Heart left ventricle (tissue), 16 donors: ENCODE measurements around the gene ELMO3. TPM values are rescaled to one million over a fixed set of nuclear protein-coding genes. Genes with fewer than 3 reads are reported as not detected.

ENCODE experiments used
- ATAC-seq, 4 donors: fragments of 200-7000 bp; cut with Tn5 transposase; one replicate each; pipeline ENCODE4 v1.9.1; 2020 to 2022; ENCODE audit warnings: moderate library complexity in 4 of 4, mild to moderate bottlenecking in 3 of 4, moderate number of reproducible peaks in 1 of 4
- DNase-seq, 5 donors: peaks; one replicate each; pipeline ENCODE4 v3.0.0-alpha.2; 2020
- H3K27ac ChIP-seq, 12 donors: fragments of 200-600 bp; sonication (generic) in 4 of 12; one replicate each; pipeline versions ENCODE4 v1.5.0 to v1.8.0; 2016 to 2022; ENCODE audit warnings: mild to moderate bottlenecking in 2 of 12
- H3K27me3 ChIP-seq, 9 donors: fragments of 200-600 bp; sonication (generic) in 2 of 9; one replicate each; pipeline versions ENCODE4 v1.5.1 to v1.8.0; 2016 to 2022; ENCODE audit warnings: mild to moderate bottlenecking in 3 of 9
- H3K36me3 ChIP-seq, 9 donors: fragments of 200-600 bp; sonication (generic) in 2 of 9; one replicate each; pipeline versions ENCODE4 v1.5.0 to v1.8.0; 2018 to 2022; ENCODE audit warnings: mild to moderate bottlenecking in 2 of 9
- H3K4me1 ChIP-seq, 12 donors: fragments of 200-600 bp; sonication (generic) in 4 of 12; one replicate each; pipeline versions ENCODE4 v1.5.0 to v1.8.0; 2016 to 2022; ENCODE audit warnings: mild to moderate bottlenecking in 3 of 12
- H3K4me3 ChIP-seq, 12 donors: fragments of 200-600 bp; sonication (generic) in 4 of 12; one replicate each; pipeline versions ENCODE4 v1.5.0 to v1.8.0; 2017 to 2022; ENCODE audit warnings: mild to moderate bottlenecking in 9 of 12, moderate library complexity in 4 of 12
- H3K9me3 ChIP-seq, 12 donors: fragments of 200-600 bp; sonication (generic) in 4 of 12; one replicate each; pipeline versions ENCODE4 v1.5.0 to v1.8.0; 2016 to 2022; ENCODE audit warnings: mild to moderate bottlenecking in 1 of 12
- POLR2A ChIP-seq, 2 donors: fragments of 450-650 bp; IDR thresholded peaks; one replicate each; pipeline ENCODE4 v1.6.1; 2017; ENCODE audit warnings: antibody characterized with exemption in 2 of 2, mild to moderate bottlenecking in 2 of 2, moderate library complexity in 2 of 2
- WGBS, 4 donors: extraction: QIAGEN DNeasy Blood & Tissue Kit in 2 of 4; methylation state at CpG; one replicate each; pipeline versions ENCODE4 v1.1.5 to v1.1.7; 2013 to 2018; 5-methylcytosine and 5-hydroxymethylcytosine counted together
- intact Hi-C, 10 donors: fragments of 100-400 bp; cut with DNase I; formaldehyde crosslinking; loops; one replicate each; pipeline versions ENCODE4 v1.11.1 to v1.14.2; 2022
- polyA plus RNA-seq, 2 donors: library from polyadenylated mRNA; stranded (reverse); fragments of 200-250 nt; gene quantifications; one replicate each; pipeline ENCODE4 v1.2.3, GENCODE V29; 2013
- total RNA-seq, 9 donors: library from RNA; depleted of rRNA in 2 of 9; stranded (reverse); fragments of >200 nt in 2 of 9; fragmentation: NEBNext Ultra II Directional in 3 of 9; extraction: Animal tissue kit (Norgen Biotek cat#: 25700) in 3 of 9; gene quantifications; one replicate each; pipeline versions ENCODE4 v1.1.0 to v1.2.4, GENCODE V29; 2016 to 2023
- TF ChIP-seq, protein P1 (sequence below), 12 donors: fragments of 200-600 bp; sonication (generic) in 4 of 12; IDR thresholded peaks; one replicate each; pipeline versions ENCODE4 v1.5.0 to v1.8.0; 2018 to 2022; ENCODE audit warnings: antibody characterized with exemption in 12 of 12, mild to moderate bottlenecking in 5 of 12
- donor health status: ischemic (EF 13 %, LVEDD 7.1; RV severe dilation, severe dysfunction).
- donor health status: healthy with polysubstance abuse.
- donor health status: DM: no; HTN: yes; CAD: no.
- donor health status: DM: no; HTN: no; CAD: no.
- donor health status: ischemic (EF 25% LVEDD 6.9; RV normal size, moderate dysfunction).
- donor health status: ischemic (EF 25% LVEDD 5.7; RV mildly dilated, moderate dysfunction).
- donor health status: healthy.
- donor health status: DM: yes; HTN: yes; CAD: no.
- donor health status: ischemic (EF 35%, LVEDD 5.7; RV mildly dilated, moderate dysfunction).
- donor health status: nonischemic (EF 11% LVEDD 7.7; RV severe dilation, severe dysfunction).
- donor health status: DM: yes; HTN: yes; CAD: no.
- donor health status: PGD.
- donor health status: ischemic (EF 29% LVEDD 5.4; RV normal size, mild dysfunction).
- donor health status: nonischemic (EF 23%, LVEDD 6.1; RV moderate dilation, normal function).

ELMO3 gene
- total and polyA plus RNA-seq, 11 donors: 0.32 to 1.8 (median 0.68) TPM

DNA sequence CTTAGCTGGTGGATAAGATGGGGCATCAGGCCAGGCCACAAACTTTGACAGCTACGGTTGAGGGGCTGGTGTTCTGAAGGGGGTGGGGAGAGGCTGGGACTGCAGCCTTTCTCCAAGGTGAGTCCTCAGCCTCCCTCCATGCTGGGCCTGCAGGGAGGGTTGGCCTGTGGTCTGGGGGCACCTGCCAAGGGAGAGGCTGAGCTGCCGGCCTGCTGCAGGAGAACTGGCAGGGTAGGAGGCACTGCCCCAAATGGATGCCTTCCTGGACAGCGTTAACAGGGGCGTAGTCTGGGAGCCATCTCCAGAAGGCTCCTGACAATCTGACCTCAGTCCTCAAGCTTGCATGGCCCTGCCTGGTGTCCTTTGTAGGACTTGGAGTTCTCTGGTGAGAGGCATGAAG lies 5.1 kb downstream of the ELMO3 start:
- WGBS, 4 donors: 76 to 82% (median 80%) methylated on average over 4 of the region's 4 CpGs
- intact Hi-C loops: no loop called here
- no peak overlapping the region for H3K27ac ChIP-seq
- ATAC-seq (no peak), DNase-seq (peak in 1 of 5 donors; percentile 45)
- no peaks in the 10 kb centered on the region for H3K27me3 ChIP-seq
- no peak overlapping the region for H3K4me3 ChIP-seq
- H3K4me1 ChIP-seq: peaks cover 0 to 4% (median 0%) of the 10 kb centered on the region in 12 donors
- H3K9me3 ChIP-seq: no peaks in the 10 kb centered on the region
- peaks cover 0 to 42% (median 22%) of the 10 kb centered on the region in 9 donors for H3K36me3 ChIP-seq
- TF ChIP-seq, protein P1, sequence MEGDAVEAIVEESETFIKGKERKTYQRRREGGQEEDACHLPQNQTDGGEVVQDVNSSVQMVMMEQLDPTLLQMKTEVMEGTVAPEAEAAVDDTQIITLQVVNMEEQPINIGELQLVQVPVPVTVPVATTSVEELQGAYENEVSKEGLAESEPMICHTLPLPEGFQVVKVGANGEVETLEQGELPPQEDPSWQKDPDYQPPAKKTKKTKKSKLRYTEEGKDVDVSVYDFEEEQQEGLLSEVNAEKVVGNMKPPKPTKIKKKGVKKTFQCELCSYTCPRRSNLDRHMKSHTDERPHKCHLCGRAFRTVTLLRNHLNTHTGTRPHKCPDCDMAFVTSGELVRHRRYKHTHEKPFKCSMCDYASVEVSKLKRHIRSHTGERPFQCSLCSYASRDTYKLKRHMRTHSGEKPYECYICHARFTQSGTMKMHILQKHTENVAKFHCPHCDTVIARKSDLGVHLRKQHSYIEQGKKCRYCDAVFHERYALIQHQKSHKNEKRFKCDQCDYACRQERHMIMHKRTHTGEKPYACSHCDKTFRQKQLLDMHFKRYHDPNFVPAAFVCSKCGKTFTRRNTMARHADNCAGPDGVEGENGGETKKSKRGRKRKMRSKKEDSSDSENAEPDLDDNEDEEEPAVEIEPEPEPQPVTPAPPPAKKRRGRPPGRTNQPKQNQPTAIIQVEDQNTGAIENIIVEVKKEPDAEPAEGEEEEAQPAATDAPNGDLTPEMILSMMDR (IDR thresholded peaks at IDR 0.05): no peak
- TF ChIP-seq POLR2A (IDR thresholded peaks at IDR 0.05): no peak

DNA sequence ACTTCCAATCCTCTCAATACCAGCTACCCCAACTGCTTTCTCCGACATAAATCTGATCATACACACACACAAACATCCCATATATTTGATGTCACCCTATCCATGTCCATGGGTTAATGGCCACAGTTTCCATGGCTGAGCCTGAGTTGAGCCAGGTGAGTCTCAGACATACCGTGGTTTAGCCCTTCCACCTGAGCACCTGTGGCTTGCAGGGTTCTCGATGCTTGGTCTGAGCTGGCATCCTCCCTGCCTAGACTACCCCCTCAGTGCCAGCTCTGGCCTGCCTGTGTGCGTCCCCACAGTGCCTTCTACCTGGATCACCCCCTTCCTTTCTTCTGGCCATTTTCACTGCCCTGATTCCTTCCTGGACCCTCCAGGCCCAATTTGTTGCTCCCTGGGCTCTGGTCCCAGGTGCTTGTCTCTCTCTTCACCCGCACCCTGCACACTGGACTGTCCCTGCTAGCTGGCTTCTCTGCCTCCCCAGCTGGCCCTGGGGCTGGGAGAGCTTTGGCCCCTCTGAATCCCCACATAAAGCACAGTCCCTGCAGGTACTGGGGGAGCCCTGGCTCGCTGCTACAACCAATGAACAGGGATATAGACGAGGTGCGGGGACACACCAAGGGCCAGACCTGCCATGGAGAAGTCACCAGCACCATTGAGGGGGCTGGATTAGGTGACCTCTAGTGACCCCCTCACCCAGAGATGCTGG lies 7.4 kb downstream of the ELMO3 start:
- DNase-seq (no peak), ATAC-seq (no peak)
- Histone ChIP-seq H3K4me1 (no peaks in the 10 kb centered on the region), H3K36me3 (peaks cover 0 to 33% (median 21%) of the 10 kb centered on the region in 9 donors), H3K9me3 (no peaks in the 10 kb centered on the region), H3K27me3 (no peaks in the 10 kb centered on the region), H3K27ac (no peak overlapping the region), H3K4me3 (no peak overlapping the region)
- 92 to 97% (median 95%) methylated on average over 8 of the region's 8 CpGs for WGBS, 4 donors
- no peak for TF ChIP-seq POLR2A (IDR thresholded peaks at IDR 0.05)
- TF ChIP-seq, protein P1 (IDR thresholded peaks at IDR 0.05): no peak
- intact Hi-C loops: no loop called here

DNA sequence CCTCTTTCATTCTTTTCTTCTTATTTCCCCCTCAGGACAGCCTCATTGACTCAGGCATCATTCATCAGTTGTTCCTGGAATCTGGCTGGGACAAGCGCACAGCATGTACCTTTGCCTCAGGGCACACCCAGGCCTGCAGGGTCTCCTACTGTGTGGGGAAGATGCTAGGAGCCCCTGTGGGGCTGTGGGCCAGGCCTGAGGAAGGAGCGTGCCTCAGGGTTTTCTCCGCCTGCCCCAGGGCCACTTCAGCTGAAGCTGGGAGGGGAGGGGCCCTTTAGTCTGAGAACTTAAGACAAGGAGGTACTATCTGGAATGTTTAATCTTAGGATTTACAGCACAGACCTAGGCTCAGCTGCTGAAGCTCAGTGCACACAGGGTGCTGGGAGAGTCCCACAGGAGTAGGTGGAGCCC lies 7.9 kb downstream of the ELMO3 start:
- ATAC-seq: no peak

More for the DNA sequence above, 7.9 kb downstream of the ELMO3 start:
- no peak overlapping the region for H3K4me3 ChIP-seq
- no peak overlapping the region for H3K27ac ChIP-seq
- peak in 1 of 5 donors; percentile 27 for DNase-seq
- H3K27me3 ChIP-seq: no peaks in the 10 kb centered on the region
- TF ChIP-seq POLR2A (IDR thresholded peaks at IDR 0.05): no peak
- TF ChIP-seq, protein P1 (IDR thresholded peaks at IDR 0.05): no peak
- H3K36me3 ChIP-seq: peaks cover 0 to 28% (median 16%) of the 10 kb centered on the region in 9 donors
- intact Hi-C loops: no loop called here
- no peaks in the 10 kb centered on the region for H3K9me3 ChIP-seq
- no peaks in the 10 kb centered on the region for H3K4me1 ChIP-seq
- 89 to 98% (median 96%) methylated on average over 3 of the region's 3 CpGs for WGBS, 4 donors
